ENCODE data around the gene STK11. TPM values are rescaled to one million over a fixed set of nuclear protein-coding genes. Genes with fewer than 3 reads are reported as not detected.
A peak's percentile ranks its signal among the peaks of the same experiment; 100 is the strongest.

Gene STK11
- total RNA-seq, 3 donors from 2014 or later: 69.6 to 86.6 (median 76.3) TPM

DNA sequence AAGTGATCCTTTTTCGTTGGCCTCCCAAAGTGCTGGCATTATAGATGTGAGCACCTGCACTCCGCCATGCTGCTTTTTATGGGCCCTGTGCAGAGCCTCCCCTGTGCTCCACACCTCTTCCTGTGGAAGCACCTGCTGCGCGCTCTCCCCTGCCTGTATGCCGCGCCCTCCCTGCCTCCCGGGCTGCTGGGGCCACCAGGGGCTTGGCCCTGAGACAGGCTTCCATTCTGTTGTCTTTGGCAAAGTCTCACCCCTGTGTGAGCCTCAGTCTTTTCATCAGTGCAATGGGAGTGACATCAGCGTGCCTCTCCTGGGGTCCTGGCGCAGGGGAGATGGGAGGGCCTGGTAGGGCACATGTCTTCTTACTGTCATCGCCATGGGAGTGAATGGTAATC lies 71.0 kb downstream of the STK11 start:
- intact Hi-C loops (cut with DNase I, micrococcal nuclease): no loop called here
- H3K4me3 ChIP-seq: no peak overlapping the region
- DNase-seq (peak; percentile 65 to 85 (median 75)), ATAC-seq (peak; percentile 48)
- peaks cover 49% of the 10 kb centered on the region for H3K4me1 ChIP-seq (ENCODE audit: low read depth)
- TF ChIP-seq CTCF (IDR thresholded peaks at IDR 0.05): no peak
- H3K9me3 ChIP-seq: no peaks in the 10 kb centered on the region
- peaks cover 19% of the 10 kb centered on the region for H3K36me3 ChIP-seq (ENCODE audit: low read depth)

- Histone ChIP-seq H3K4me3 (no peak overlapping the region), H3K4me1 (ENCODE audit: low read depth) (peaks cover 45% of the 10 kb centered on the region), H3K36me3 (ENCODE audit: low read depth) (peaks cover 19% of the 10 kb centered on the region), H3K9me3 (no peaks in the 10 kb centered on the region)
- intact Hi-C loops (cut with DNase I, micrococcal nuclease): no loop called here
- ATAC-seq (no peak), DNase-seq (peak in 1 of 3 donors; percentile 48)
- TF ChIP-seq CTCF (IDR thresholded peaks at IDR 0.05): no peak
Observed at GRCh38 chr19:1277061-1277460, 71.5 kb downstream of the STK11 start.

Other genes with a start within 250 kb of the STK11 start
- gene WDR18, start 221.4 kb upstream of the STK11 start, total RNA-seq: 10 to 100 TPM; 23.8 to 42.0 (median 33.0) TPM
- not detected for gene GRIN3B, start 205.4 kb upstream of the STK11 start, total RNA-seq
- gene TMEM259, start 184.7 kb upstream of the STK11 start, total RNA-seq: 100 to 1,000 TPM; 185 to 199 (median 190) TPM
- gene RNU6-2, start 184.3 kb upstream of the STK11 start, total RNA-seq: not detected
- gene CNN2, start 179.2 kb upstream of the STK11 start, total RNA-seq: 10 to 100 TPM; 65.0 to 88.8 (median 84.7) TPM
- gene ABCA7, start 165.7 kb upstream of the STK11 start, total RNA-seq: 10 to 100 TPM; 23.5 to 25.6 (median 25.6) TPM
- 10 to 100 TPM; 33.9 to 64.3 (median 58.8) TPM for gene ARHGAP45, start 138.6 kb upstream of the STK11 start, total RNA-seq
- 100 to 1,000 TPM; 108 to 138 (median 133) TPM for gene POLR2E, start 110.4 kb upstream of the STK11 start, total RNA-seq
- 100 to 1,000 TPM; 126 to 187 (median 144) TPM for gene GPX4, start 101.8 kb upstream of the STK11 start, total RNA-seq
- gene SBNO2, start 31.5 kb upstream of the STK11 start, total RNA-seq: 10 to 100 TPM; 58.0 to 86.6 (median 74.6) TPM
- gene CBARP, start 32.2 kb downstream of the STK11 start, total RNA-seq: 1 to 10 TPM in 1 of 3 donors, under 1 TPM in 2; 0.29 to 1.2 (median 0.39) TPM
- 100 to 1,000 TPM; 302 to 391 (median 378) TPM for gene ATP5F1D, start 36.0 kb downstream of the STK11 start, total RNA-seq
- 100 to 1,000 TPM; 136 to 251 (median 213) TPM for gene MIDN, start 42.8 kb downstream of the STK11 start, total RNA-seq
- gene CIRBP, start 63.6 kb downstream of the STK11 start, total RNA-seq: 100 to 1,000 TPM; 281 to 507 (median 300) TPM
- 10 to 100 TPM; 34.2 to 40.1 (median 39.8) TPM for gene FAM174C, start 69.8 kb downstream of the STK11 start, total RNA-seq
- gene EFNA2, start 80.1 kb downstream of the STK11 start, total RNA-seq: 10 to 100 TPM; 19.0 to 62.2 (median 61.7) TPM
- 100 to 1,000 TPM; 118 to 160 (median 148) TPM for gene NDUFS7, start 178.1 kb downstream of the STK11 start, total RNA-seq
- 1 to 10 TPM; 1.6 to 7.0 (median 2.1) TPM for gene GAMT, start 195.8 kb downstream of the STK11 start, total RNA-seq
- 100 to 1,000 TPM; 117 to 123 (median 119) TPM for gene DAZAP1, start 201.8 kb downstream of the STK11 start, total RNA-seq
- 100 to 1,000 TPM; 748 to 897 (median 892) TPM for gene RPS15, start 232.6 kb downstream of the STK11 start, total RNA-seq
- gene APC2, start 244.3 kb downstream of the STK11 start, total RNA-seq: 1 to 10 TPM in 1 of 3 donors, under 1 TPM in 2; 0.23 to 5.9 (median 0.24) TPM

Measured in mucosa of descending colon (tissue), 3 donors.